Breast epithelium (tissue), 4 donors: ENCODE data around the gene HIVEP3. TPM values are rescaled to one million over a fixed set of nuclear protein-coding genes. Genes with fewer than 3 reads are reported as not detected.
A peak's percentile ranks its signal among the peaks of the same experiment; 100 is the strongest.

Experiments used
- DNase-seq, 2 donors: peaks; one replicate each; pipeline ENCODE4 v3.0.0-alpha.2; 2019; ENCODE audit warnings: low spot score in 2 of 2
- H3K27ac ChIP-seq, 2 donors: fragments of 200-600 bp; sonication (generic) in 1 of 2; one replicate each; pipeline ENCODE4 v1.5.1; 2016 to 2019; ENCODE audit warnings: mild to moderate bottlenecking in 1 of 2
- H3K27me3 ChIP-seq, 2 donors: fragments of 200-600 bp; sonication (generic) in 1 of 2; one replicate each; pipeline versions ENCODE4 v1.5.1 to v1.6.0; 2017 to 2019; ENCODE audit warnings: control low read depth in 1 of 2, mild to moderate bottlenecking in 1 of 2
- H3K36me3 ChIP-seq: fragments of 200-600 bp; one replicate; pipeline ENCODE4 v1.5.1; 2019
- H3K4me1 ChIP-seq, 2 donors: fragments of 200-600 bp; sonication (generic); one replicate each; pipeline ENCODE4 v1.5.1; 2016 to 2019; ENCODE audit warnings: control low read depth in 1 of 2
- H3K4me3 ChIP-seq, 3 donors: fragments of 200-600 bp; sonication (generic); 1 replicate in 2 of 3; 2 replicates in 1 of 3; pipeline ENCODE4 v1.5.1; 2016 to 2019; ENCODE audit warnings: mild to moderate bottlenecking in 3 of 3, moderate library complexity in 2 of 3
- H3K9me3 ChIP-seq, 2 donors: fragments of 200-600 bp; sonication (generic) in 1 of 2; one replicate each; pipeline ENCODE4 v1.5.1; 2016 to 2019; ENCODE audit warnings: control low read depth in 1 of 2
- POLR2A ChIP-seq: fragments of 450-650 bp; IDR thresholded peaks from one replicate; pipeline ENCODE4 v1.6.1; 2016; ENCODE audit warnings: antibody characterized with exemption, mild to moderate bottlenecking, moderate library complexity
- POLR2AphosphoS5 ChIP-seq, 3 donors: sonication (generic); formaldehyde crosslinking; IDR thresholded peaks; one replicate each; pipeline ENCODE4 v1.6.1; 2017; ENCODE audit warnings: antibody characterized with exemption in 3 of 3
- intact Hi-C: fragments of 100-400 bp; cut with DNase I; formaldehyde crosslinking; loops from one replicate; pipeline ENCODE4 v1.15.1; 2023; ENCODE audit warnings: low total_unique reads
- total RNA-seq, 3 donors: library from RNA; depleted of rRNA; stranded (reverse); fragments of >200 nt; gene quantifications; one replicate each; pipeline ENCODE4 v1.1.0, GENCODE V29; 2016
- TF ChIP-seq, protein P1 (sequence below), 3 donors: fragments of 450-650 bp; IDR thresholded peaks; one replicate each; pipeline ENCODE4 v1.5.1; 2016 to 2017; ENCODE audit warnings: antibody characterized with exemption in 3 of 3, mild to moderate bottlenecking in 3 of 3, moderate library complexity in 3 of 3

Gene HIVEP3
- total RNA-seq, 3 donors from 2014 or later, result 3.5 to 13.5 (median 9.2) TPM

- no peak for DNase-seq
- H3K4me3 ChIP-seq, result no peak overlapping the region
- H3K4me1 ChIP-seq, result peaks cover 0 to 38% of the 10 kb centered on the region in 2 donors
- H3K27me3 ChIP-seq, result no peaks in the 10 kb centered on the region
- TF ChIP-seq POLR2AphosphoS5 (IDR thresholded peaks at IDR 0.05) (peak in 1 of 3 donors; percentile 33), POLR2A (no peak)
- TF ChIP-seq, protein P1, sequence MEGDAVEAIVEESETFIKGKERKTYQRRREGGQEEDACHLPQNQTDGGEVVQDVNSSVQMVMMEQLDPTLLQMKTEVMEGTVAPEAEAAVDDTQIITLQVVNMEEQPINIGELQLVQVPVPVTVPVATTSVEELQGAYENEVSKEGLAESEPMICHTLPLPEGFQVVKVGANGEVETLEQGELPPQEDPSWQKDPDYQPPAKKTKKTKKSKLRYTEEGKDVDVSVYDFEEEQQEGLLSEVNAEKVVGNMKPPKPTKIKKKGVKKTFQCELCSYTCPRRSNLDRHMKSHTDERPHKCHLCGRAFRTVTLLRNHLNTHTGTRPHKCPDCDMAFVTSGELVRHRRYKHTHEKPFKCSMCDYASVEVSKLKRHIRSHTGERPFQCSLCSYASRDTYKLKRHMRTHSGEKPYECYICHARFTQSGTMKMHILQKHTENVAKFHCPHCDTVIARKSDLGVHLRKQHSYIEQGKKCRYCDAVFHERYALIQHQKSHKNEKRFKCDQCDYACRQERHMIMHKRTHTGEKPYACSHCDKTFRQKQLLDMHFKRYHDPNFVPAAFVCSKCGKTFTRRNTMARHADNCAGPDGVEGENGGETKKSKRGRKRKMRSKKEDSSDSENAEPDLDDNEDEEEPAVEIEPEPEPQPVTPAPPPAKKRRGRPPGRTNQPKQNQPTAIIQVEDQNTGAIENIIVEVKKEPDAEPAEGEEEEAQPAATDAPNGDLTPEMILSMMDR (IDR thresholded peaks at IDR 0.05), result no peak
- H3K9me3 ChIP-seq, result no peaks in the 10 kb centered on the region
- no peaks in the 10 kb centered on the region for H3K36me3 ChIP-seq
- peak overlapping the region; percentile 15 to 78 for H3K27ac ChIP-seq
- intact Hi-C loops, result no loop called here
These were observed 441.8 kb downstream of the HIVEP3 start for GRCh38 chr1:41476807-41477361.

DNA sequence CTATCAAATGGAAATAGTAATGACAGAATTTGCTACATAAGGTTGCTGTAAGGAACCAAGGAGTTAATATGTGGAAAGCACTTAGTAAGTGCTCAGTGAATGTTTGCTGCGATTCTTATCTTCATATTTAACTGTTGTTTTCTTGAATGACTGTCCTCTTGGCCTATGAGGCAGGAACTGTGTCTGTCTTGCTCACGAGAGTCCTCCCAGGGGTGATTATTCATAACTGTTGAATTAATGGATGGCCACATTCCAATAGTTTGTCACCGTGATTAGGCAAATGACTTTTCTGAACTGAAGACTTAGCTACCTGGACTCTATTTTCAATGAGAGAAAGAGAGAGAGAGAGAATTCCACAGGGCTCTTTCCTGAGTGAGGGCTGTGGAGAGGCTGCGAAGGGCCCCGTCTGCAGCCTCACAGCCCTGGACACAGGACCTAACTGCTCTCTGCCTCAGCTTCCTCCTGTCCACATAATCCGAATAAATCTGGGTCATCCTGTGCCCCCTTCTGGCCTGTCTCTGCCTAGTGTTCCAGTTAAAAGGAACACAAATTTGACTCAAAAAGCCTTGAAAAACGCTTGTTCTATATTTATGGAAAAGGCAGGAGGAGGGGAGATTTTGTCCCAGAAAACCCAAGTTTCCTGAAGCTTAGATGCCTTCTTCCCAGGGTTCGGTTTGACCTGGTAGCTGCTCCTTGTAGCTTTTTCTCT, 442.7 kb downstream of the HIVEP3 start:
- intact Hi-C loops, result no loop called here
- peaks cover 0 to 38% of the 10 kb centered on the region in 2 donors for H3K4me1 ChIP-seq
- DNase-seq, result no peak
- no peak overlapping the region for H3K4me3 ChIP-seq
- peak overlapping the region in 1 of 2 donors; percentile 78 for H3K27ac ChIP-seq
- H3K27me3 ChIP-seq, result no peaks in the 10 kb centered on the region
- H3K36me3 ChIP-seq, result no peaks in the 10 kb centered on the region
- no peaks in the 10 kb centered on the region for H3K9me3 ChIP-seq
- TF ChIP-seq POLR2A (no peak), POLR2AphosphoS5 (IDR thresholded peaks at IDR 0.05) (no peak)
- TF ChIP-seq, protein P1 (IDR thresholded peaks at IDR 0.05), result no peak

- TF ChIP-seq POLR2AphosphoS5 (IDR thresholded peaks at IDR 0.05) (no peak), POLR2A (no peak)
- TF ChIP-seq, protein P1 (IDR thresholded peaks at IDR 0.05), result no peak
- H3K27ac ChIP-seq, result peak overlapping the region in 1 of 2 donors; percentile 78
- H3K4me3 ChIP-seq, result no peak overlapping the region
- H3K27me3 ChIP-seq, result no peaks in the 10 kb centered on the region
- H3K4me1 ChIP-seq, result peaks cover 0 to 38% of the 10 kb centered on the region in 2 donors
- DNase-seq, result no peak
- H3K9me3 ChIP-seq, result no peaks in the 10 kb centered on the region
- intact Hi-C loops, result no loop called here
- H3K36me3 ChIP-seq, result no peaks in the 10 kb centered on the region
These were observed 443.4 kb downstream of the HIVEP3 start for GRCh38 chr1:41475346-41475745.

DNA sequence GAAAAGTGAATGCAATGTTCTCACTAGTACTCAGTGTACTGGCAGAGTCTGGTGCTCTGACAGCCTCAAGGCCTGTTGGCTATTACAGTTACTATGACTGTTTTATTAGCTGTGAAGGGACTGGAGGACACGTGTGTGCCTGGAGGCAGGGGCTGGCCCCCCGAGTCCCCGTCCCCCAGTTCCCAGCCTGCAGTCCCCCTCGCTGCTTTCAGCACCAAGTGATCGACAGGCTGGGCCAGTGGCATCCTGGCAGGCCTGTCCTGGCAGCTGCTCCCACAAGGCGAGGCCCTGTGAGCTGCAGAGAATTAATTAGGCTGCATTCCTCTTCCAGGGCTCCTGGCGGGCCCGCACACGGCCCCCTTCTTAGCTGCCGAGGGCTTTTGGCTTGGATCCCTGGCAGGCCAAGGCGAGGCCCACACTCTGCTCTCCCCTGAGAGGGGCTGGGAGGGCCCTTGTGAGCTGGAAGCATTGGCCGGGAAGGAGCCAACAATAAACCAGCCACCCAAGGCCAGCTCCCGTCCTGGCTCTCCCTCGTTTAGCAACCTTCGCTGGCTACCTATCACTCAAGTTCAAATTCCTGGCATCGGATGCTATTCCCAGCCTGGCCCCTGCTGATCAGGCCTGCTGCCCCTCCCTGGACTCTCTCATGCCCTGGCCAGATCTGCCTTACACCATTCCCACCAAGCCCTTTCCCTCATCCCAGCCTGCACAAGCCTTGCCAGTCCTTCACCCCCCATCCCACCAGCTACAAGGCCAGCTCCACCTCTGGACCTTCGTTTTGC, 444.0 kb downstream of the HIVEP3 start:
- no peak overlapping the region for H3K4me3 ChIP-seq
- intact Hi-C loops, result no loop called here
- peak overlapping the region; percentile 65 to 78 for H3K27ac ChIP-seq
- H3K4me1 ChIP-seq, result peaks cover 0 to 38% of the 10 kb centered on the region in 2 donors
- no peaks in the 10 kb centered on the region for H3K9me3 ChIP-seq
- no peak for DNase-seq
- no peaks in the 10 kb centered on the region for H3K36me3 ChIP-seq
- H3K27me3 ChIP-seq, result no peaks in the 10 kb centered on the region
- TF ChIP-seq POLR2AphosphoS5 (IDR thresholded peaks at IDR 0.05) (no peak), POLR2A (no peak)
- TF ChIP-seq, protein P1 (IDR thresholded peaks at IDR 0.05), result no peak
